ENCODE results near the gene SCAF8.
"Not testable (repeated sequence)": the region's sequence is repeated elsewhere in the genome, so short reads cannot be mapped to it uniquely, and the experiment has no call there.

The SCAF8 gene

GRCh38 chr6:154703124-154703523, 30.1 kb upstream of the SCAF8 start:
- no peak for TF ChIP-seq CTCF (IDR thresholded peaks at IDR 0.05; ENCODE audit: low read depth, low read length)
- no peak overlapping the region for H3K4me3 ChIP-seq (ENCODE audit: low read depth, low read length)

DNA sequence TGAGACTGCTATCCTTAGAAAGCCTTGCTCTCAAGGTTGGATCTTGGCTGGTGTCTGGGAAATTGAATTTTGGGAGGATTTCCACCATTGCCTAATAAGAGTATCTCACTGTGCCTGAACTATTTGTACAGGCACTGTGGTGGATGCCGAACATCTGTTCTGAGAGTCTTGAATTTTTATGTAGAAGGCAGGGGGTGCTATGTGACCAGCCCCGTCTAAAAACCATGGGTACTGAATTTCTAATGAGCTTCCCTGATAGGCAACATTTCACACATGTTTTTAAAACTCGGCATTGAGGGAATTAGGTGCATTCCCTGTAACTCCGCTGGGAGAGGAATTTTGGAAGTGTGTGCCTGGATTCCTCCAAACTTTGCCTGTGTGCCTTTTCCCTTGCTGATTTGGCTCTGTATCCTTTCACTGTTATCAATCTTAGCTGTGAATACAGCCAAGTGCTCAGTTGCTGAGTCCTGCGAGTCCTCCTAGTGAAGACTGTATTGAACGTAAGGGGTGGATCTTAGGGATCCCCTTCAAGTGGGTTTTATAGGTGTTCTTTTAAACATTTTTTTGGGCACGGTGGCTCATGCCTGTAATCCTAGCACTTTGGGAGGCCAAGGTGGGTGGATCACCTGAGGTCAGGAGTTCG, 27.6 kb upstream of the SCAF8 start:
- TF ChIP-seq CTCF (IDR thresholded peaks at IDR 0.05; ENCODE audit: low read depth, low read length) = no peak

GRCh38 chr6:154706389-154706788, 26.8 kb upstream of the SCAF8 start:
- no peak overlapping the region for H3K4me3 ChIP-seq (ENCODE audit: low read depth, low read length)
- no peak for TF ChIP-seq CTCF (IDR thresholded peaks at IDR 0.05; ENCODE audit: low read depth, low read length)

More for the DNA sequence above, 27.6 kb upstream of the SCAF8 start:
- H3K4me3 ChIP-seq (ENCODE audit: low read depth, low read length) = no peak overlapping the region

- TF ChIP-seq CTCF (IDR thresholded peaks at IDR 0.05; ENCODE audit: low read depth, low read length) = no peak
- H3K4me3 ChIP-seq (ENCODE audit: low read depth, low read length) = no peak overlapping the region
Observed at GRCh38 chr6:154709621-154710020, 23.6 kb upstream of the SCAF8 start.

DNA sequence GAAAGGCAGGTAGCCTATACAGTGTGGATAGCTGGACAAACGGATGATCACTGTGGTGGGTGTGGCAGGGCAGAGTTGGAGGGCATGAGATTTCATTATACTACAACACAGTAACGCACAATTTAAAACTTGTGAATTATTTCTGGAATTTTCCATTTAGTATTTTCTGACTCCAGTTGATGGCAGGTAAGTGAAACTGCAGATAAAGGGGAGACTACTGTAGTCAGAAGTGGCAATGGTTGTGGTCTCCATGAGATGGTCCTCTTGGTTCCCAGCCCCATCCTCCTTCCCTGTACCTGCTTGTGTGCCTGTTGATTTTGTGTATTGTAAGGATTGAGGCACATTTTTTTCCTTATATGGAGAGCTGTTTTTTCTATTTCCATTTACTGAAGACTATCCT, 22.5 kb upstream of the SCAF8 start:
- no peak for TF ChIP-seq CTCF (IDR thresholded peaks at IDR 0.05; ENCODE audit: low read depth, low read length)
- H3K4me3 ChIP-seq (ENCODE audit: low read depth, low read length) = no peak overlapping the region

GRCh38 chr6:154715446-154715845, 17.8 kb upstream of the SCAF8 start:
- no peak overlapping the region for H3K4me3 ChIP-seq (ENCODE audit: low read depth, low read length)
- TF ChIP-seq CTCF (IDR thresholded peaks at IDR 0.05; ENCODE audit: low read depth, low read length) = no peak

DNA sequence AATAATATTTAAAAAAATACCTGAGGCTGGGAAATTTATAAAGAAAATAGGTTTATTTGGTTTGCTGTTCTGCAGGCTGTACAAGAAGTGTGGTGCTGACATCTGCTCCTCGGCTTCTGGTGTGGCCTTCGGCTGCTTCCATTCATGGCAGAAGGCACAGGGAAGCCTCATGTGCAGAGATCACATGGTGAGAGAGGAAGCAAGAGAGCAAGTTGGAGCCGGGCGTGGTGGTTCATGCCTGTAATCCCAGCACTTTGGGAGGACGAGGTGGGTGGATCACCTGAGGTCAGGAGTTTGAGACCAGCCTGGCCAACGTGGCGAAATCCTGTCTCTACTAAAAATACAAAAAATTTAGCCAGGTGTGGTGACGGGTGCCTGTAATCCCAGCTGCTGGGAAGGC, 16.9 kb upstream of the SCAF8 start:
- not testable (repeated sequence) for H3K4me3 ChIP-seq (ENCODE audit: low read depth, low read length)

GRCh38 chr6:154719433-154719832, 13.8 kb upstream of the SCAF8 start:
- TF ChIP-seq CTCF (IDR thresholded peaks at IDR 0.05; ENCODE audit: low read depth, low read length) = no peak
- no peak overlapping the region for H3K4me3 ChIP-seq (ENCODE audit: low read depth, low read length)
